ENCODE results near the gene ACOT9. TPM values are rescaled to one million over a fixed set of nuclear protein-coding genes. Genes with fewer than 3 reads are reported as not detected.

ACOT9 gene
- 16.1 and 44.1 TPM in 2 replicates for total RNA-seq (ENCODE audit: low replicate concordance)

GRCh38 chrX:23742697-23743622 lies at the start of gene ACOT9:
TSS of gene ACOT9 (minus strand) at chrX:23743276. CDS start at chrX:23743144, 132 bp downstream.

GRCh38 chrX:23782863-23783588 lies 40.0 kb upstream of the ACOT9 start, which contains the start of gene SAT1:
TSS of gene SAT1 (plus strand) at chrX:23783173. CDS start at chrX:23783352, 179 bp downstream.

GRCh38 chrX:23667239-23668177 lies 75.6 kb downstream of the ACOT9 start, which contains the start of gene PRDX4:
TSS of gene PRDX4 (plus strand) at chrX:23667493. CDS start at chrX:23667571, 78 bp downstream.

Other genes starting within 250 kb of the ACOT9 start
- 183 and 259 TPM in 2 replicates for gene PRDX4, start 75.8 kb downstream of the ACOT9 start, total RNA-seq (ENCODE audit: low replicate concordance)
- gene SAT1, start 39.9 kb upstream of the ACOT9 start, total RNA-seq (ENCODE audit: low replicate concordance) = 63.2 and 472 TPM in 2 replicates
- gene APOO, start 164.7 kb upstream of the ACOT9 start, total RNA-seq (ENCODE audit: low replicate concordance) = 1.9 and 12.0 TPM in 2 replicates
- gene CXorf58, start 164.7 kb upstream of the ACOT9 start, total RNA-seq (ENCODE audit: low replicate concordance) = not detected in 2 replicates